Measurements from ENCODE around the gene G0S2. TPM values are rescaled to one million over a fixed set of nuclear protein-coding genes. Genes with fewer than 3 reads are reported as not detected.

The G0S2 gene
- total and polyA plus RNA-seq, 9 of the 15 experiments (the other 6 are each of a cell fraction or from before 2014, with no cell fraction given), result 0.18 to 65.6 (median 11.4) TPM

DNA sequence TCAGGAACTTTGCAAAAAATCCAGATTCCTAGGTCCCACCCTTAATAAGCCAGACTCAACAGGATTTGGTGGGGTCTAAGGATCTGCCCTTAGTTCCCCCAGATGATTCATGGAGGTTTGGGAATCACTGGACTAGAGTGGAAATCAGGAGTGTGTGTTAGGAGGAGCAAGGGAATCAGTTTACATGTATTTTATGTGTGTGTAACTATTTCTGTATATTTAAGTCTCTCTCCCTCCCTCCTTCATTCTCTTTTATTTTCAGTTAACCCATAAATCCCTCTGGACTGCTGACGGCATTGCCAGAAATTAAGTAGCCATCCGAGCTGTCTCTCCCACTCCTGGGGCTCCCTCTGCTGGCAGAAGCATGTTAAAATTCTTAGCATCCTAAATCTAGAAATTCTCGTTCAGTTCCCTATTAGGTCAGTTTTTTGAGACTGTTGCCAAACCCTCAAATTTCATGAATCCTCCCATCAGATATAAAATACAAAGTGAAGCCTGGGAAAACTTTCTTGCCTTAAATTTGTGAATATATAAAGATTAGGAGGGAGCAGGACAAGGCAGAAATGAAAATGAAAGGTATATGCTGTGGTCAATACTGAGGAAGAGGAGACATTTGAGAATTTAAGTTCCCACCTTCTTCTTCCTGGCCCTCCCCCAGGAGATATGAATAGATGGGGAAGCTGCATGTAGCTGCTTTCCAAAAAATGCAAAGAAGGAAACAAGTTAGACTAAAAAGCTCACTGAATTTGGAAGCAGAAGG is 17.7 kb downstream of the G0S2 start:
- Histone ChIP-seq H3K4me1 (replicated peaks in 1 of 2; ENCODE audit: control insufficient read depth in 2 of 2, insufficient read depth in 2 of 2, low read length in 2 of 2) (no peaks in the 10 kb centered on the region; a peak in 2 of 5 replicates), H3K4me3 (no peak overlapping the region), H3K9me1 (ENCODE audit: control insufficient read depth, insufficient read depth, low read length) (no peaks in the 10 kb centered on the region), H3K4me2 (ENCODE audit: insufficient read depth, low read length) (no peak overlapping the region), H4K20me1 (replicated peaks; ENCODE audit: control insufficient read depth, insufficient read depth, low read length) (no peaks in the 10 kb centered on the region), H3K27me3 (ENCODE audit: control insufficient read depth in 2 of 2, insufficient read depth in 2 of 2, low read length in 2 of 2) (peaks cover 0 to 3% of the 10 kb centered on the region in 2 experiments; a peak in 1 of 5 replicates), H3K36me3 (ENCODE audit: control insufficient read depth, insufficient read depth, low read length) (no peaks in the 10 kb centered on the region), H3K9me3 (replicated peaks; ENCODE audit: control insufficient read depth, insufficient read depth, low read depth, low read length) (no peaks in the 10 kb centered on the region), H2AFZ (ENCODE audit: low read depth, low read length) (no peak overlapping the region), H3K27ac (ENCODE audit: extremely low read depth, low read depth, low read length) (no peak overlapping the region), H3K9ac (ENCODE audit: insufficient read depth in 1 of 2, low read depth in 2 of 2, low read length in 2 of 2) (no peak overlapping the region), H3K79me2 (ENCODE audit: control insufficient read depth, insufficient read depth, low read length) (no peaks in the 10 kb centered on the region)
- POLR2A ChIA-PET, result interaction anchor here (0.6 to 1.2 kb wide), 4 partner anchors 20 to 123 kb away, joined by 3 to 5 read pairs (median 3); no protein-coding TSS in a partner anchor
- intact Hi-C loops (cut with micrococcal nuclease) (loop anchor here (1.0 to 10.0 kb wide), 7 partner anchors 50 to 292 kb away; no protein-coding TSS in a partner anchor), in situ Hi-C loops (cut with MboI) (no loop called here)
- WGBS (ENCODE audit: insufficient coverage, low coverage, missing lambda C conversion rate), result 0% methylated on average over 3 of the region's 3 CpGs
- ATAC-seq (peak; percentile 79), FAIRE-seq (peak; percentile 89), DNase-seq (ENCODE audit: extremely low read depth in 1 of 4, low spot score in 3 of 4) (peak; percentile 72 to 85 (median 76))
- CTCF ChIA-PET (ENCODE audit: low intra/inter-chr PET ratio), result interaction anchor here (0.7 to 3.8 kb wide), 9 partner anchors 49 to 127 kb away, joined by 3 to 64 read pairs (median 5); no protein-coding TSS in a partner anchor
- no TSS peak for BruUV-seq (replicated peaks)
- no peak for TF ChIP-seq NRF1 (conservative IDR thresholded peaks at IDR 0.05 in 1 of 2, IDR thresholded peaks at IDR 0.05 in 1 of 2)
- no peak for TF ChIP-seq ZKSCAN3 (CRISPR knock-in tag; IDR thresholded peaks at IDR 0.05)
- TF ChIP-seq, protein P1, sequence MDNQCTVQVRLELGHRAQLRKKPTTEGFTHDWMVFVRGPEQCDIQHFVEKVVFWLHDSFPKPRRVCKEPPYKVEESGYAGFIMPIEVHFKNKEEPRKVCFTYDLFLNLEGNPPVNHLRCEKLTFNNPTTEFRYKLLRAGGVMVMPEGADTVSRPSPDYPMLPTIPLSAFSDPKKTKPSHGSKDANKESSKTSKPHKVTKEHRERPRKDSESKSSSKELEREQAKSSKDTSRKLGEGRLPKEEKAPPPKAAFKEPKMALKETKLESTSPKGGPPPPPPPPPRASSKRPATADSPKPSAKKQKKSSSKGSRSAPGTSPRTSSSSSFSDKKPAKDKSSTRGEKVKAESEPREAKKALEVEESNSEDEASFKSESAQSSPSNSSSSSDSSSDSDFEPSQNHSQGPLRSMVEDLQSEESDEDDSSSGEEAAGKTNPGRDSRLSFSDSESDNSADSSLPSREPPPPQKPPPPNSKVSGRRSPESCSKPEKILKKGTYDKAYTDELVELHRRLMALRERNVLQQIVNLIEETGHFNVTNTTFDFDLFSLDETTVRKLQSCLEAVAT (IDR thresholded peaks at IDR 0.05), result no peak
- no peak for TF ChIP-seq XRCC3 (IDR thresholded peaks at IDR 0.05)
- no peak for TF ChIP-seq ZBTB33 (CRISPR knock-in tag; IDR thresholded peaks at IDR 0.05)
- no peak for TF ChIP-seq E2F4 (CRISPR knock-in tag; IDR thresholded peaks at IDR 0.05; ENCODE audit: low read depth)
- no peak for TF ChIP-seq FOXM1 (IDR thresholded peaks at IDR 0.05; ENCODE audit: low read depth)
- no peak for TF ChIP-seq FOXM1 (CRISPR knock-in tag; IDR thresholded peaks at IDR 0.05; ENCODE audit: low read depth)
- TF ChIP-seq FOXA3 (CRISPR knock-in tag; conservative IDR thresholded peaks at IDR 0.05 in 1 of 2, IDR thresholded peaks at IDR 0.05 in 1 of 2), result peak in 1 of 2 experiments; percentile 27; a peak in 1 of 4 replicates
- TF ChIP-seq MCM3 (IDR thresholded peaks at IDR 0.05), result no peak
- peak in 1 of 2 experiments; percentile 62; a peak in 2 of 4 replicates for TF ChIP-seq RCOR1 (IDR thresholded peaks at IDR 0.05; ENCODE audit: borderline replicate concordance in 1 of 2, low read depth in 2 of 2, low read length in 2 of 2)
- TF ChIP-seq NR4A1 (CRISPR knock-in tag; IDR thresholded peaks at IDR 0.05), result no peak
- no peak for TF ChIP-seq NR4A1 (tag; IDR thresholded peaks at IDR 0.05)
- no peak for TF ChIP-seq NFYB (IDR thresholded peaks at IDR 0.05; ENCODE audit: extremely low read depth, insufficient read length)
- no peak for TF ChIP-seq ILK (tag; IDR thresholded peaks at IDR 0.05; ENCODE audit: borderline replicate concordance, low read depth)
- TF ChIP-seq ZNF76 (CRISPR knock-in tag; IDR thresholded peaks at IDR 0.05; ENCODE audit: borderline replicate concordance), result no peak
- no peak for TF ChIP-seq GABPB2 (CRISPR knock-in tag; conservative IDR thresholded peaks at IDR 0.05)
- no peak for TF ChIP-seq CBX1 (IDR thresholded peaks at IDR 0.05; ENCODE audit: low read depth)

All from K562 (cell line).